ENCODE results near the gene AFF2. TPM values are rescaled to one million over a fixed set of nuclear protein-coding genes. Genes with fewer than 3 reads are reported as not detected.

Gene AFF2
- total RNA-seq, 2 donors from 2014 or later = 7.4 to 16.6 TPM

- no peak overlapping the region for H3K4me3 ChIP-seq
- ATAC-seq (ENCODE audit: insufficient number of reproducible peaks, low FRiP score, low read depth) (no peak), DNase-seq (ENCODE audit: low spot score) (no peak)
- H3K9me3 ChIP-seq = no peaks in the 10 kb centered on the region
- H3K27ac ChIP-seq = no peak overlapping the region
- H3K4me1 ChIP-seq (ENCODE audit: control insufficient read depth in 1 of 2, low read depth in 2 of 2) = no peaks in the 10 kb centered on the region
- H3K36me3 ChIP-seq = no peaks in the 10 kb centered on the region
- no peak for TF ChIP-seq CTCF (IDR thresholded peaks at IDR 0.05)
- H3K27me3 ChIP-seq (replicated peaks; ENCODE audit: insufficient read depth) = no peaks in the 10 kb centered on the region
These were observed 223.1 kb downstream of the AFF2 start for GRCh38 chrX:148723551-148723950.

- Histone ChIP-seq H3K36me3 (no peaks in the 10 kb centered on the region), H3K27me3 (replicated peaks; ENCODE audit: insufficient read depth) (no peaks in the 10 kb centered on the region), H3K9me3 (no peaks in the 10 kb centered on the region), H3K27ac (no peak overlapping the region), H3K4me3 (no peak overlapping the region), H3K4me1 (ENCODE audit: control insufficient read depth in 1 of 2, low read depth in 2 of 2) (no peaks in the 10 kb centered on the region)
- ATAC-seq (ENCODE audit: insufficient number of reproducible peaks, low FRiP score, low read depth) (no peak), DNase-seq (ENCODE audit: low spot score) (no peak)
- no peak for TF ChIP-seq CTCF (IDR thresholded peaks at IDR 0.05)
These were observed 228.5 kb downstream of the AFF2 start for GRCh38 chrX:148728901-148729300.

GRCh38 chrX:148732743-148733142 is 232.3 kb downstream of the AFF2 start:
- Histone ChIP-seq H3K27ac (no peak overlapping the region), H3K4me3 (no peak overlapping the region), H3K36me3 (no peaks in the 10 kb centered on the region), H3K9me3 (no peaks in the 10 kb centered on the region), H3K27me3 (replicated peaks; ENCODE audit: insufficient read depth) (no peaks in the 10 kb centered on the region), H3K4me1 (ENCODE audit: control insufficient read depth in 1 of 2, low read depth in 2 of 2) (no peaks in the 10 kb centered on the region)
- DNase-seq (ENCODE audit: low spot score) (no peak), ATAC-seq (ENCODE audit: insufficient number of reproducible peaks, low FRiP score, low read depth) (no peak)
- TF ChIP-seq CTCF (IDR thresholded peaks at IDR 0.05) = no peak

- no peak overlapping the region for H3K4me3 ChIP-seq
- no peak for TF ChIP-seq CTCF (IDR thresholded peaks at IDR 0.05)
- no peak overlapping the region for H3K27ac ChIP-seq
- ATAC-seq (ENCODE audit: insufficient number of reproducible peaks, low FRiP score, low read depth) = no peak
- no peaks in the 10 kb centered on the region for H3K36me3 ChIP-seq
- no peak for DNase-seq (ENCODE audit: low spot score)
- no peaks in the 10 kb centered on the region for H3K9me3 ChIP-seq
- no peaks in the 10 kb centered on the region for H3K4me1 ChIP-seq (ENCODE audit: control insufficient read depth in 1 of 2, low read depth in 2 of 2)
- no peaks in the 10 kb centered on the region for H3K27me3 ChIP-seq (replicated peaks; ENCODE audit: insufficient read depth)
These were observed 241.0 kb downstream of the AFF2 start for GRCh38 chrX:148741441-148741840.

GRCh38 chrX:148755111-148755510 is 254.7 kb downstream of the AFF2 start:
- ATAC-seq (ENCODE audit: insufficient number of reproducible peaks, low FRiP score, low read depth) (no peak), DNase-seq (ENCODE audit: low spot score) (no peak)
- no peaks in the 10 kb centered on the region for H3K27me3 ChIP-seq (replicated peaks; ENCODE audit: insufficient read depth)
- no peaks in the 10 kb centered on the region for H3K4me1 ChIP-seq (ENCODE audit: control insufficient read depth in 1 of 2, low read depth in 2 of 2)
- H3K27ac ChIP-seq = no peak overlapping the region
- no peaks in the 10 kb centered on the region for H3K36me3 ChIP-seq
- no peaks in the 10 kb centered on the region for H3K9me3 ChIP-seq
- H3K4me3 ChIP-seq = no peak overlapping the region
- TF ChIP-seq CTCF (IDR thresholded peaks at IDR 0.05) = no peak

Data from thoracic aorta (tissue), 2 donors.